HepG2 (cell line): ENCODE data around the gene DIAPH1. TPM values are rescaled to one million over a fixed set of nuclear protein-coding genes. Genes with fewer than 3 reads are reported as not detected.

ENCODE experiments used
- AHDC1 ChIP-seq: sonication (generic); formaldehyde crosslinking; IDR thresholded peaks from 2 replicates; pipeline ENCODE4 v1.5.1; 2020; ENCODE audit warnings: mild to moderate bottlenecking, missing genetic modification reagents, borderline replicate concordance
- ATF6 ChIP-seq: sonication (generic); formaldehyde crosslinking; conservative IDR thresholded peaks from 2 replicates; pipeline ENCODE4 v1.4.0; 2020; ENCODE audit warnings: missing genetic modification reagents
- ATF7 ChIP-seq, 2 experiments: fragments of 450-650 bp in 1 of 2; sonication (generic) in 1 of 2; formaldehyde crosslinking in 1 of 2; IDR thresholded peaks; 2 replicates each; pipeline versions ENCODE4 v1.4.0 to v1.6.1; 2016 to 2020; ENCODE audit warnings: antibody characterized with exemption in 1 of 2, mild to moderate bottlenecking in 1 of 2, missing genetic modification reagents in 1 of 2
- CHD2 ChIP-seq: IDR thresholded peaks from 2 replicates; pipeline ENCODE4 v1.6.1; 2011; ENCODE audit warnings: low read depth, low read length, improper control_type of control experiment
- EHMT2 ChIP-seq: fragments of 200-600 bp; sonication (generic); IDR thresholded peaks from 2 replicates; pipeline ENCODE4 v1.7.0; 2017; ENCODE audit warnings: antibody characterized with exemption, low read depth, low read length, borderline replicate concordance
- IKZF1 ChIP-seq: fragments of 450-650 bp; IDR thresholded peaks from 2 replicates; pipeline ENCODE4 v1.7.1; 2016
- MTA3 ChIP-seq: sonication (generic); formaldehyde crosslinking; IDR thresholded peaks from 2 replicates; pipeline ENCODE4 v1.4.0; 2020; ENCODE audit warnings: missing genetic modification reagents
- NFKB2 ChIP-seq: sonication (generic); formaldehyde crosslinking; IDR thresholded peaks from 2 replicates; pipeline ENCODE4 v1.4.0; 2020; ENCODE audit warnings: missing genetic modification reagents, borderline replicate concordance
- RBM22 ChIP-seq: fragments of 200-400 bp; formaldehyde crosslinking; optimal IDR thresholded peaks from 2 replicates; pipeline ENCODE3; 2017; ENCODE audit warnings: mild to moderate bottlenecking, low read length, moderate library complexity
- RXRA ChIP-seq: sonication (generic); formaldehyde crosslinking; IDR thresholded peaks from 2 replicates; pipeline ENCODE4 v1.5.1; 2020; ENCODE audit warnings: missing genetic modification reagents
- SMC3 ChIP-seq: IDR thresholded peaks from 2 replicates; pipeline ENCODE4 v1.6.1; 2011; ENCODE audit warnings: low read length, improper control_type of control experiment
- STAG1 ChIP-seq: sonication (generic); formaldehyde crosslinking; IDR thresholded peaks from 2 replicates; pipeline ENCODE4 v1.4.0; 2020; ENCODE audit warnings: missing genetic modification reagents
- ZBTB33 ChIP-seq: sonication (generic); formaldehyde crosslinking; IDR thresholded peaks from 2 replicates; pipeline ENCODE4 v1.4.0; 2020; ENCODE audit warnings: missing genetic modification reagents
- ZNF276 ChIP-seq: sonication (generic); formaldehyde crosslinking; IDR thresholded peaks from 2 replicates; pipeline ENCODE4 v1.4.0; 2020; ENCODE audit warnings: mild to moderate bottlenecking, low read depth, missing genetic modification reagents
- ZNF574 ChIP-seq: sonication (generic); formaldehyde crosslinking; IDR thresholded peaks from 2 replicates; pipeline ENCODE4 v1.4.0; 2020; ENCODE audit warnings: missing genetic modification reagents
- polyA plus RNA-seq, 8 experiments: library from polyadenylated mRNA; depleted of rRNA in 3 of 8; stranded (reverse) in 7 of 8; unstranded in 1 of 8; fragments of >200 nt; fragmentation: Illumina TruSeq in 4 of 8; extraction: Trizol in 4 of 8; gene quantifications; 2 replicates each; pipeline versions ENCODE4 v1.2.1 to v1.2.3, GENCODE V29; 2011 to 2016; ENCODE audit warnings: low read depth in 4 of 8, missing spikeins in 1 of 8, mixed read lengths in 1 of 8; ENCODE audit not compliant: insufficient read depth in 1 of 8
- total RNA-seq, 5 experiments: library from RNA; depleted of rRNA; stranded (reverse); fragments of >200 nt; fragmentation: Illumina TruSeq; extraction: Trizol; gene quantifications; 2 replicates each; pipeline ENCODE4 v1.2.3, GENCODE V29; 2016; ENCODE audit warnings: low read depth in 1 of 5

Gene DIAPH1
- total and polyA plus RNA-seq, 2 of the 13 experiments (the other 11 are each of a cell fraction or from before 2014, with no cell fraction given): 25.1 to 33.9 TPM

- TF ChIP-seq ZBTB33 (CRISPR knock-in tag) (peak; percentile 19; the same call in 1 of the 2 replicates), ATF6 (CRISPR knock-in tag) (no peak), ZNF276 (CRISPR knock-in tag) (no peak), RBM22 (peak; percentile 64), AHDC1 (CRISPR knock-in tag) (no peak), IKZF1 (no peak), STAG1 (peak; percentile 47), NFKB2 (CRISPR knock-in tag) (0 out of 2 replicates have a peak, but pooled peaks have one; percentile 35), MTA3 (CRISPR knock-in tag) (no peak), EHMT2 (no peak), ZNF574 (CRISPR knock-in tag) (0 out of 2 replicates have a peak, but pooled peaks have one; percentile 28), CHD2 (no peak), SMC3 (peak; percentile 63), RXRA (CRISPR knock-in tag) (0 out of 2 replicates have a peak, but pooled peaks have one; percentile 0), ATF7 (IDR thresholded peaks at IDR 0.05) (no peak), ATF7 (CRISPR knock-in tag; IDR thresholded peaks at IDR 0.05) (no peak)
Measured at GRCh38 chr5:141512390-141512910, 106.3 kb downstream of the DIAPH1 start (continued).
